ENCODE measurements around the gene CACNA2D3. TPM values are rescaled to one million over a fixed set of nuclear protein-coding genes. Genes with fewer than 3 reads are reported as not detected.

CACNA2D3 gene
- total RNA-seq, 1 donor from 2014 or later = not detected

- Mint-ChIP-seq H3K36me3 (no peaks in the 10 kb centered on the region), H3K27ac (no peak overlapping the region), H3K4me1 (peaks cover 50% of the 10 kb centered on the region), H3K9me3 (no peaks in the 10 kb centered on the region), H3K4me3 (no peak overlapping the region), H3K27me3 (ENCODE audit: insufficient read depth, low read depth) (peaks cover 3% of the 10 kb centered on the region)
- Histone ChIP-seq H3K9me3 (ENCODE audit: low read depth) (no peaks in the 10 kb centered on the region), H3K4me1 (peaks cover 7% of the 10 kb centered on the region), H3K4me2 (no peak overlapping the region), H3F3A (ENCODE audit: low read depth) (no peaks in the 10 kb centered on the region), H3K4me3 (no peak overlapping the region), H3K9ac (no peak overlapping the region), H3K36me3 (no peaks in the 10 kb centered on the region), H4K20me1 (ENCODE audit: low read depth) (no peaks in the 10 kb centered on the region), H3K27ac (no peak overlapping the region), H3K79me2 (ENCODE audit: low read depth) (no peaks in the 10 kb centered on the region), H2AFZ (replicated peaks) (no peak overlapping the region), H3K27me3 (no peaks in the 10 kb centered on the region)
- no peak for DNase-seq (ENCODE audit: low spot score)
- TF ChIP-seq, protein P1, sequence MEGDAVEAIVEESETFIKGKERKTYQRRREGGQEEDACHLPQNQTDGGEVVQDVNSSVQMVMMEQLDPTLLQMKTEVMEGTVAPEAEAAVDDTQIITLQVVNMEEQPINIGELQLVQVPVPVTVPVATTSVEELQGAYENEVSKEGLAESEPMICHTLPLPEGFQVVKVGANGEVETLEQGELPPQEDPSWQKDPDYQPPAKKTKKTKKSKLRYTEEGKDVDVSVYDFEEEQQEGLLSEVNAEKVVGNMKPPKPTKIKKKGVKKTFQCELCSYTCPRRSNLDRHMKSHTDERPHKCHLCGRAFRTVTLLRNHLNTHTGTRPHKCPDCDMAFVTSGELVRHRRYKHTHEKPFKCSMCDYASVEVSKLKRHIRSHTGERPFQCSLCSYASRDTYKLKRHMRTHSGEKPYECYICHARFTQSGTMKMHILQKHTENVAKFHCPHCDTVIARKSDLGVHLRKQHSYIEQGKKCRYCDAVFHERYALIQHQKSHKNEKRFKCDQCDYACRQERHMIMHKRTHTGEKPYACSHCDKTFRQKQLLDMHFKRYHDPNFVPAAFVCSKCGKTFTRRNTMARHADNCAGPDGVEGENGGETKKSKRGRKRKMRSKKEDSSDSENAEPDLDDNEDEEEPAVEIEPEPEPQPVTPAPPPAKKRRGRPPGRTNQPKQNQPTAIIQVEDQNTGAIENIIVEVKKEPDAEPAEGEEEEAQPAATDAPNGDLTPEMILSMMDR (IDR thresholded peaks at IDR 0.05) = no peak
- TF ChIP-seq EZH2phosphoT487 (IDR thresholded peaks at IDR 0.05) (no peak), EZH2 (IDR thresholded peaks at IDR 0.05) (no peak)
These were observed 723.8 kb downstream of the CACNA2D3 start for GRCh38 chr3:54846119-54846518.

GRCh38 chr3:54847361-54847760 is 725.0 kb downstream of the CACNA2D3 start:
- no peak for DNase-seq (ENCODE audit: low spot score)
- no peaks in the 10 kb centered on the region for H3F3A ChIP-seq (ENCODE audit: low read depth)
- H3K9me3 ChIP-seq (ENCODE audit: low read depth) = no peaks in the 10 kb centered on the region
- H3K4me3 ChIP-seq = no peak overlapping the region
- Mint-ChIP-seq H3K4me1 (peaks cover 45% of the 10 kb centered on the region), H3K36me3 (no peaks in the 10 kb centered on the region), H3K9me3 (no peaks in the 10 kb centered on the region), H3K27ac (no peak overlapping the region), H3K4me3 (no peak overlapping the region), H3K27me3 (ENCODE audit: insufficient read depth, low read depth) (no peaks in the 10 kb centered on the region)
- H3K4me1 ChIP-seq = peaks cover 7% of the 10 kb centered on the region
- no peak overlapping the region for H3K9ac ChIP-seq
- H3K79me2 ChIP-seq (ENCODE audit: low read depth) = no peaks in the 10 kb centered on the region
- no peaks in the 10 kb centered on the region for H4K20me1 ChIP-seq (ENCODE audit: low read depth)
- no peak for TF ChIP-seq EZH2phosphoT487 (IDR thresholded peaks at IDR 0.05)
- TF ChIP-seq, protein P1 (IDR thresholded peaks at IDR 0.05) = no peak
- no peak for TF ChIP-seq EZH2 (IDR thresholded peaks at IDR 0.05)
- H3K4me2 ChIP-seq = no peak overlapping the region
- H3K27ac ChIP-seq = no peak overlapping the region
- no peak overlapping the region for H2AFZ ChIP-seq (replicated peaks)
- H3K36me3 ChIP-seq = no peaks in the 10 kb centered on the region
- H3K27me3 ChIP-seq = no peaks in the 10 kb centered on the region

GRCh38 chr3:54849360-54849759 is 727.0 kb downstream of the CACNA2D3 start:
- no peak overlapping the region for H2AFZ ChIP-seq (replicated peaks)
- no peaks in the 10 kb centered on the region for H3K9me3 ChIP-seq (ENCODE audit: low read depth)
- DNase-seq (ENCODE audit: low spot score) = no peak
- no peak overlapping the region for H3K9ac ChIP-seq
- Mint-ChIP-seq H3K4me1 (peaks cover 44% of the 10 kb centered on the region), H3K36me3 (no peaks in the 10 kb centered on the region), H3K4me3 (no peak overlapping the region), H3K9me3 (no peaks in the 10 kb centered on the region), H3K27ac (no peak overlapping the region), H3K27me3 (ENCODE audit: insufficient read depth, low read depth) (no peaks in the 10 kb centered on the region)
- H3K27me3 ChIP-seq = no peaks in the 10 kb centered on the region
- no peak overlapping the region for H3K27ac ChIP-seq
- H3K79me2 ChIP-seq (ENCODE audit: low read depth) = no peaks in the 10 kb centered on the region
- H3K4me3 ChIP-seq = no peak overlapping the region
- TF ChIP-seq EZH2phosphoT487 (IDR thresholded peaks at IDR 0.05) (no peak), EZH2 (IDR thresholded peaks at IDR 0.05) (no peak)
- TF ChIP-seq, protein P1 (IDR thresholded peaks at IDR 0.05) = no peak
- H3K4me2 ChIP-seq = no peak overlapping the region
- H3K36me3 ChIP-seq = no peaks in the 10 kb centered on the region
- H3F3A ChIP-seq (ENCODE audit: low read depth) = no peaks in the 10 kb centered on the region
- peaks cover 16% of the 10 kb centered on the region for H3K4me1 ChIP-seq
- H4K20me1 ChIP-seq (ENCODE audit: low read depth) = no peaks in the 10 kb centered on the region
